IPS DF 19.7 (cell line): Measurements from ENCODE around the gene FAM193A.
"Not testable (repeated sequence)": the region's sequence is repeated elsewhere in the genome, so short reads cannot be mapped to it uniquely, and the experiment has no call there.

Experiments
- DNase-seq: peaks from one replicate; pipeline ENCODE4 v3.0.0-alpha.2; 2013; ENCODE audit warnings: low read depth, low spot score

FAM193A gene

DNA sequence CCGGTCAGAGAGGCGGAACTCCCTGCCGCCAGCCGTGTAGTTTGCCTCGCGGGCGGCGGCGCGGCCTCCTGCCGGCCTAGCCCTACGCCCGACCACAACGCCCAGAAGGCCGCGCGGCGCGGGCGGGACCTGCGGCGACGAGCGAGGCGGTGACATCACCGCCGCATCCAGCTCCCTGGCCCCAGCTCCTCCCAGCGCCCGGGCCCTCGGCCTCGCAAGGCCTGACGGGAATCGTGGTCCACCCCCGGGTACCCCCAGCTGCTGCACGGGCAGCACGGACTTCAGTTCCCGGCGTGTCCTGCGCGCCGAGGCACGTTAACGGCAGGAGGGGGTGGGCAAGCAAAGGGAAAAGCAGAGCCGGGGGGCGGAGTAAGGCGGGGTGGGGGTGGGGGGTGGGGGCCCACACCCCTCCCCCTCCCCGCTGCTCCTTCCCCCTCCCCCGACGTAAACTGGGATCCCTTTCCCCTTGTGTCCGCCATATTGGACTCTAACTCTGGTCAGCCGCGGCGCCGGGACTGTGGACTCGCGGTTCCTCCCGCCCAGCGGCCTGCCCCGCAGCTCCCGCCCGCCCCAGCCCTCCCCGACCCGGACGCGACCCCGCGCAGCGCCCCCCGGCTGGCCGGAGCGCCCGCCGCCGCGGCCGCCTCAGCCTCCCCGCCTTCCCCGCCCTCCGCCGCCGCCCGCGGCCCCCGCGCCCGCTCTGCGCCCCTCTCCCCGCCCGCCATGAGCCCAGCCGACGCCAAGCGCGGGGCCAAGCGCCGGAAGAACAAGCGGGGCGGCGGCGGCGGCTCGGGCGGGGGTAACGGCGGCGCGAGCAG, at the start of gene FAM193A:
TSS of gene FAM193A (plus strand) at position 455 of the 818 bp plus-strand sequence. CDS start at position 724, 269 bp downstream.
- DNase-seq = peak; percentile 95

DNA sequence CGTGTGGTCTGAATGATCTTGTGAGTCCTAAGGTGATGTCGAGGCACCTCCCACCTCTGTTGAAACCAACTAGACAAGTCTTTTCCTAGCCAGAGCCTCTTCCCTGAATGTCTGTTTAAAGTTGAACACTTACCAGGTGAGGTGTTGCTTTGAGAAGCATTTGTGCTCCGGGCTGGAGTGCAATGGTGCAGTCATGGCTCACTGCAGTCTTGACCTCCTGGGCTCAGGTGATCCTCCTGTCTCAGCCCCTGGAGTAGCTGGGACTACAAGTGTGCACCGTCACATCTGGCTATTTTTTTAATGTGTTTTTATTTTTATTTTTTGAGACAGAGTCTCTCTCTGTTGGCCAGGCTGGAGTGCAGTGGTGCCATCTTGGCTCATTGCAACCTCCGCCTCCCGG, 49.5 kb upstream of the FAM193A start:
- DNase-seq = no peak

DNA sequence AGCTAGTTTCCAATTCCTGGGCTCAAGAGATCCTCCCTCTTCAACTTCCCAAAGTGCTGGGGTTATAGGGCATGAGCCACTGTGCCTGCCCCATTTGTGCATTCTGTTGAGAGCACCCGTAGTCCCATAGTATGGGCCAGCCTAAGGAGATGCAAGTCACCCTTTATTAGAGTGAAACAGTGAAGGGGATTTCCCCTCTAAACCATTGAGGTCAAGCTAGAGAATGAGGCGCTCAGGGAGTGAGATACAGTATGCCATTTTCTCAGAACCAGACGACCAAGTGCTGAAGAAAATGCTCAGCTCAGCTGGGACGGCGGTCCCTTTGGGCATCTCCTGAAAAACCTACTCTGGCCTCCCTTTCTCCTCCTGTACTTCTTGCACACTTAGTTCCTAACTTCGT, 48.8 kb upstream of the FAM193A start:
- no peak for DNase-seq

- no peak for DNase-seq
Measured at GRCh38 chr4:2489081-2489805, 47.2 kb upstream of the FAM193A start.

DNA sequence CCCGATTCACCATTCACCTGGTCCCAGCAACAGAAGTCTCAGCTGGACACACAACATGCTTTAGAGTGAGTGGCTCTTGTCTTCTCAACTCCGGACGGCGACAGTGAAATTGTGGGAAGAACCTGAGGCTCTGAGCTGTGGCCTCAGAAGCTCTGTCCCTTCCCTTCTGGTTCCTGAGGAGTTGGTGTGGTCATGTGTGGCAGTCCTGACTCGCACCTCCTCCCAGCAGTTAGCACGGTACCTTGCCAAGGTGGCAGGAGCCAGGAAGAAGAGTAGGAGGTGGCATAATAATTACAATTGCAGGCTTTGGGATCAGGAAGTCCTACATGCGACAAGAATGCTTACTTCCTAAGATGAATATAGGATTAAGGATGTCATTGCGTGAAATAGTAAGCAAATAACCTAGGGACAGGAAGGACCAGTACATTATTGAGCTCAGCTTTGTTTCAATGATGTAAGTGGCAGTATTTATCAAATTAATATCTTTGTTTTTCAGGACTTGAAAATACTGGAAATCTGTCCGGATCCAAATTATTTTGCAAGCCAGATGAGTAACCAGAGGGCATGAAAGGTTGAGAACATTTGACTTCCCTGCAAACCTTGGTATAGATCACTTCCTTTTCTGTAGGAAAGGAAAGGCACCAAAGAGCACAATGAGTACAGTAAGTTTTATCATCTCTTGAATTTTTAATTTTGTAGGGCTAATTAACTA, 46.5 kb upstream of the FAM193A start:
- DNase-seq = no peak

DNA sequence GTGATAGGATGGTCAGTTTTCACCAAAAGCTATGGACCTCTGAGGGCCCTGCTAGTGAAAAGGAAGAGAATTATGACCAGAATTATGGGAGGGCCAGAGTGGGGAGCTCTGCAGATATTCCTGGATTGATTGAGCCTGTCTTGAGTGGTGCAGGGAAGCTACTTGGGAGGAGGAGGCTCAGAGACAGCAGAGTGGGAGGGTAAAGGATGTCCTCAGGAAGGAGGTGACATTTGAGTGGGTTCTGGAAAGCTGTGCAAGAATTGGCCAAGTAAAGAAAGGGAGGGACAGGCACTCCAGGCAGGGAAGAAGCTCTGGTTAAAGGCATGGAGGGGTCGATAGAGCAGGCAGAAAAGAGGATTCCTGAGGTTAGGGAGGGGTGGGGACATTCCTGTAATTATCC, 43.5 kb upstream of the FAM193A start:
- DNase-seq = no peak

DNA sequence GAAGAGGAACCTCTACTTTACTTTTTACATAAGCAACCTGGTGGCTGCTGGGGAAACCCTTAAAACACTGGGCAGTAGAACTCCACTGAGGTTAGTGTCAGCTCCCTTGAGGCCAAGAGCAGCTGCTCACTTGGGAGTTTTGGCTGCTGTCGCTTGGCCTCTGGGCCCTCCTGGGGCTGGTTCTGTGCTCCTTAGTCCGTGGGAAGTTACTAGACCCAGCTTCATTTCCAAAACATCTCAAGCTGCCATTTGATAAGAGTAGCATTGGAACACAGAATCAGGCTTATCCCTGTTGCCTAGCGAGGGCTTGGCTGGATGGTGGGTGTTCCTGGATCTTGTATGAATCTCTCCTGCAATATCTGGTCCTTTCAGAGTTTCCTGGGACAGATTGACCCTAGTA, 41.5 kb upstream of the FAM193A start:
- no peak for DNase-seq

- no peak for DNase-seq
Measured at GRCh38 chr4:2497324-2497723, 39.1 kb upstream of the FAM193A start.

DNA sequence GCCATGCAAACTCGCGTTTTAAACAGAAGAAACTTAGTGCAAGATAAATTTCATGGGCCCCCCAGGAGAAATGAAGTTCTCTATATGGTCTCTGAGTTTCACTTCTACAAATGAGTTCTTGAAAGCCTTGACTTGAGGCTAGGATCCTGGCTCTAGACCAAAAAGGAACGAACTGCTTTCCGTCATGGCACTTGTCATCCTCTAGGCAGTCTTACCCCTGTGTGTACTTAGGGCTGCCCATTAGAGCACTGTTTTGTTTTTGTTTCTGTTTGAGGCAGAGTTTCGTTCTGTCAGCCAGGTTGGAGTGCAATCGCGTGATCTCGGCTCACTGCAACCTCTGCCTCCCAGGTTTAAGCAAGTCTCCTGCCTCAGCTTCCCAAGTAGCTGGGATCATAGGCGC, 38.5 kb upstream of the FAM193A start:
- DNase-seq = no peak

GRCh38 chr4:2500547-2500946, 35.9 kb upstream of the FAM193A start:
- DNase-seq = no peak

DNA sequence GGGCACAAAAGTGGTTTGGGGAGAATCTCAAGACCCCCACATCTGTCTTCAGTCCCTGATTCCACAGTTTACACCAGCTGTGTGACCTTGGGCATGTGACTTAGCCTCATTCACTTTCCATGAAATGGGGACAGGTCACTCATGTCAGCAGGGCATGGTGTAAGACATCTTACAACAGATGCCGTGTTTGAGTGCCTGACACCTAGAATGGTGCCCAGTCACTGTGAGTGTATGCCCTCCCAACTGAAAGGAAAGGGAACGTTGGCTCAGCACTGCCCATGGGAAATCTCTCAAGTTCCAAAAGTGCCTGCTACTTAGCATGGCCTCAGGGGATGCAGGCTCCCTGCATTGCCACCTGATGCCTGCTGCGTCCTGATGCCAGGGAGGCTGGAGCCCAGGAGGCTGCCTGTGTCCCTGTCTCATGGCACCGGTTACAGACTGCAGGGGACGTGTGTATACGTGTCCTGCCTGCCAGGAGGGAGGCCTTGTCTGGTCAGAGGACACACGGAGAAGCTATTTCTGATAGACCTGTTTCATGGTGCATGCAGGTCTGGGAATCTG, 35.3 kb upstream of the FAM193A start:
- DNase-seq = no peak

DNA sequence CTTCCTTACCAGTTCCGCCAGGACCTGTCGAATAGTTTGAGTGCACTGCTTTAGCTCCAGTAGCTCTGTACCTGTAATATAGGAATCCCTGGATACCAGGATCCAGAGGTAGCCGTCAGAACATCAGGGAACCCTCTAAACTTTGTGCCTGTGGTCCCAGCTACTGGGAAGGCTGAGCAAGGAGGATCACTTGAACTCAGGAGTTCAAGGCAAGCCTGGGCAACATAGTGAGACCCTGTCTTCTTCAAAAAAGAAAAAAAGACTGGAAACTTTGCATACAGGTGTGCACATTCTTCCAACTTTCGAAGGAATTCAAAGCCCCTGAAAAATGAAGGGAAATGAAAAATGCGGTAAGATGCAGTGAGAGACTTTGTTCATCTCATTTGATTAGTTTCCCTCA, 32.6 kb upstream of the FAM193A start:
- DNase-seq = no peak

- DNase-seq = no peak
Measured at GRCh38 chr4:2507259-2507658, 29.2 kb upstream of the FAM193A start.

- no peak for DNase-seq
Measured at GRCh38 chr4:2507855-2508254, 28.6 kb upstream of the FAM193A start.

DNA sequence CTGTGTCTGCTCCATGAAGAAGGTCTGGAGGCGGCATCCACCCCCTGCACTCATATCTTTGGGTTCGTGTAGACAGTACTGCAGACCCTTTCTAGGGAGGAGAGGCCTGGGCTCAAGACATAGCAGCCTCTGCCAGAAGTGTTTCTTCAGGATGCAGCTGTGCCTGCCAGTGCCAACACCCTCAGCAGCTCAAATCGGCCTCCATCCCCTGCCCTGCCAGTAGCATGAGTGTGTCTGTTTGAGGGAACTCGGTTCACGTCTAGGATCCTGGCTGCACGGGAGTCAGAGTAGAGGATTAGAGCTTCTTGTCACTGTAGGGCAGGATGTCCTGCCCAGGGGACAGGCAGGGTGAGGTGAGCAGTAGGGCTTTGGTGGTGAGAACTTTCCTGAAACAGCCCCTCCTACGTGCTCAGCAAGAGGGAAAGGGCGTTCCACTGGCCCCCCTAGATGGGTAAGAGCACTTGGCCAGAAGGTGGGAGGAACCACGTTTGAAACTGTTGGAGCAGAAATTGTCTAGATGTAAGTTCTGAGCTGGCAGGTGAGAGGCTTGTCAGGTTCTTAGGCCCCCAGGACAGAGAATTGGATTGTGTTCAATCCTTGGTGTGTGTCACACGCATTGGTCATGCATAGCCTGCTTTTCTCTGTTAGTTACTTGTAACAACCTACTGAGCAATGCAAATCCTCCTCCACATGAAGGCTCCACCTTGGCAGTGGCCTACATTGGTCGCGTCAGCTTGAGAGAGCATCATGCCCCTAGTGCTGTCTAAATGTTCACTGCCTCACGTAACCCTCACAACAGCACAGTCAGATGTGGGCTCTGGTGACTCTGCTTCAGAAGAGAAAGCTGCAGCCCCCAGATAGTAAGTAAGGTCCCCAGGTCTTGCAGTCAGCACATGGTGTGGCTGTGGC, 25.8 kb upstream of the FAM193A start:
- DNase-seq = no peak

- no peak for DNase-seq
Measured at GRCh38 chr4:2511645-2512131, 24.8 kb upstream of the FAM193A start.

DNA sequence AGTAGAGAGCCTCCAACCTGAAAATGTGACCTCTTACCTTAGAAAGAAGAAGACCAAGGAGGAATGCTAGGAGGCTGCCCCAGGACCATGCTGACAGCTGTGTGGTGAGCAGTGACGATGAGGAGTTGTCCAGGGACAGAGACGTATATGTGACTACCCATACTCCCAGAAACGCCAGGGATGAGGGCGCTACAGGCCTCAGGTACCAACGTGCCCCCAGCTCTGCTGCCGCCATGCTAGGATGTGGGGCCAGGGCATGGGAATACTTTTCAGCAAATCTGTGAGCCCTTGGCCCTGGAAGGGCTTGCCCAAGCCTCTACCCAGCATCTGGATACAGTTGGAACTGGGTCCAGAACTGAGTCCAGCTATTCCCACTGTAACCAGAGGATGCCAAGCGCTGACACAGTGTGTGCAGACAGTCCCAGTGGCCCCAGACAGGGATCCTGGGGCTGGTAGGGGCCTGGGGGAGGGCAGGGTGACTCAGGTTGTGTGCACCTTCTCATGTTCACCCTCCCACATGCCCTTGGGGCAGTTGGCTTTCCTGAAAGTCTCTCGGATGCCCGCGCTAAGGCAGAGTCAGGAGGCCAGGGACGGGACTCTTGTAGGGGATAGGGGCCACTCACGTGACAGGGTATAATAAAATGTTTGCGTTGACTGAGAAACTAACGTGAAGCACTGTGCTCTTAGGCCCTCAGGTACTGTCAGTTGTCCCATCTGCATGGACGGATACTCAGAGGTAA, 23.9 kb upstream of the FAM193A start:
- DNase-seq = no peak

DNA sequence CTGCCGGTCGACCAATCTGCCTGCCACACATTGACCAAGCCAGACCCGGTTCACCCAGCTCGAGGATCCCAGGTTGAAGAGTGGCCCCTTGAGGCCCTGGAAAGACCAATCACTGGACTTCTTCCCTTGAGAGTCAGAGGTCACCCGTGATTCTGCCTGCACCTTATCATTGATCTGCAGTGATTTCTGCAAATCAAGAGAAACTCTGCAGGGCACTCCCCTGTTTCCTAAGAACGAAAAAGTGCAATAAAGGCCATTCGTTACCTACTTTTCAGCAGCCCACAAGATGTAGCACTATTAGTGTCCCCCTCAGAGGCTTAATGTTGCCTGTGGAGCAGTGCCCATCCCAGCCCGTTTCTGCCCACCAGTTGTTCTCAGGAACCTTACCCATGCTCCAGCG, 22.3 kb upstream of the FAM193A start:
- not testable (repeated sequence) for DNase-seq

GRCh38 chr4:2514944-2515343, 21.5 kb upstream of the FAM193A start:
- not testable (repeated sequence) for DNase-seq
